Neutrophil (primary cell): Measurements from ENCODE around the gene FOXD1.

Experiments used
- H3K27ac ChIP-seq: fragments of 200-600 bp; sonication (generic); 2 replicates; pipeline ENCODE4 v1.5.1; 2016; ENCODE audit warnings: mild to moderate bottlenecking, moderate library complexity
- H3K27me3 ChIP-seq: fragments of 200-600 bp; sonication (generic); 2 replicates; pipeline ENCODE4 v1.6.0; 2016; ENCODE audit warnings: mild to moderate bottlenecking
- H3K36me3 ChIP-seq: fragments of 200-600 bp; sonication (generic); 2 replicates; pipeline ENCODE4 v1.5.1; 2017
- H3K4me1 ChIP-seq, 2 experiments: fragments of 200-600 bp in 1 of 2; sonication (generic) in 1 of 2; 1 replicate in 1 of 2; 2 replicates in 1 of 2; pipeline versions ENCODE4 v1.5.1 to v1.6.1; 2013 to 2016; ENCODE audit warnings: low read depth in 1 of 2, low read length in 1 of 2, mild to moderate bottlenecking in 1 of 2, moderate library complexity in 1 of 2; ENCODE audit not compliant: control insufficient read depth in 1 of 2, insufficient read depth in 1 of 2
- H3K4me3 ChIP-seq, 2 experiments: fragments of 200-600 bp in 1 of 2; sonication (generic) in 1 of 2; 1 replicate in 1 of 2; 2 replicates in 1 of 2; pipeline ENCODE4 v1.5.1; 2013 to 2016; ENCODE audit warnings: low read depth in 1 of 2, low read length in 1 of 2, mild to moderate bottlenecking in 1 of 2, moderate library complexity in 1 of 2
- H3K9me3 ChIP-seq: fragments of 200-600 bp; sonication (generic); 2 replicates; pipeline ENCODE4 v1.5.1; 2016
- CTCF ChIP-seq: fragments of 200-600 bp; sonication (generic); IDR thresholded peaks from 2 replicates; pipeline ENCODE4 v1.5.1; 2016; ENCODE audit warnings: antibody characterized with exemption

FOXD1 gene

GRCh38 chr5:73433982-73434342 lies 14.6 kb downstream of the FOXD1 start:
- H3K36me3 ChIP-seq = no peaks in the 10 kb centered on the region
- H3K27me3 ChIP-seq = peaks cover 100% of the 10 kb centered on the region
- no peak overlapping the region for H3K27ac ChIP-seq
- no peak overlapping the region for H3K4me3 ChIP-seq
- H3K9me3 ChIP-seq = no peaks in the 10 kb centered on the region
- TF ChIP-seq CTCF = no peak
- peaks cover 0 to 8% of the 10 kb centered on the region in 2 experiments for H3K4me1 ChIP-seq

DNA sequence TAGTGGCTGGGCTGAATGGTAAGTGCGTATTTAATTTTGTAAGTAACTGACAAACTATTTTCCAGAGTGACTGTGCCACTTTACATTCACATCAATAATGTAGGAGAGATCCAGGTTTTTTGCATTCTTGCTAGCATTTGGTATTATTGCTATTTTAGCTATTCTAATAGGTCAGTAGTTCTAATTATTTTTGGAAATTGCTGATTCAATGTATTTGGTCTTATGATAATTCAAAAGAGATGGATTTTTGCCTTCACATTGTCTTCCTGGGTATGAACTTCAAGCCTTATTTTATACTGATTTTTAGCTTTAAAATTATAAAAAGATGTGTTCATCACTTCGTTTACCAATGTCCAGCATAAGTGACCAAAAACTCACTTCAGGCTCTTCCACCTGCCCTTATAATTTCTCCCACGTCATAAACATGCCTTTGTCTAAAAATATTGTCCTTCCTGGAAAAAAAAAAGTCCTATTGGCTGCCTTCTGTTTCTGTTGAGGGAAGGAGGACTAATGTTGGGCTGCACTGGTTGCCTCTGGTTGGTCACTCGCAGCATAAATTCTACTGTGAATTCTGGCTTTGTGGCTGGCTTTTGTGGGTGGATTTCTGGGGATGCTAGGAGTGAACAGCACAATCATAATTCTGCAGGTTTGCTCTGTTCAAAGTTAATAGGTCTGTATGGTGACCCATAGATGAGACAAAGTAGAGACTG lies 15.2 kb downstream of the FOXD1 start:
- Histone ChIP-seq H3K9me3 (no peaks in the 10 kb centered on the region), H3K27me3 (peaks cover 100% of the 10 kb centered on the region), H3K27ac (no peak overlapping the region), H3K4me1 (peaks cover 0 to 8% of the 10 kb centered on the region in 2 experiments), H3K36me3 (no peaks in the 10 kb centered on the region), H3K4me3 (no peak overlapping the region)
- TF ChIP-seq CTCF = no peak

DNA sequence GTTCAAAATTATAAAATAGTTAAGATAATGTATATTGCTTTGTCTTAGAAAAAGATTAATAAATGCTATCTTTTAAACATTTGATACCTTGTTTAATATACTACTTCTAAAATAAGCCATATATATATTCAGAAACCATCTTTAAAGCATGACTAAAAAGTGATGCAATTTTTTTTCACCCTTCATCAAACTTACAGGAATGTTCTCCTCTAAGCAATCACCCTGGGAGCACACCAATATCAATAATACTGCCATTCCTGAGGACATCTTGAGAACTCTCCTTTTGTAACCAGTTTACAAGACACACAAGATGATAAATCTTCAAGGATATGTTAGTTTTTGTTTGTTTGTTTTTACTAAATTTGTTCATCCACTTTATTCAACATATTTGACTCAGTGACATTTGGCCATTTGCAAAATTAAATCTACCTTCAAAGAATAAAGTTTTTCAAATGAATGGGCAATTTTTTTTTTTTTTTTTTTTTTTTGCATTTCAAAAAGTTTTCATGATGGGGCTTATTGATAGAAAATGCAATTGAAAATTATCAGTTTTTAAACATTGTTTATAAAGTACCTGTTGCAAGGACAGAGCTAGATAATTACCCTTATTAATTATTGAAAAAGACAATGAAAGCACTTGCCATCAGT lies 17.2 kb downstream of the FOXD1 start:
- Histone ChIP-seq H3K4me3 (no peak overlapping the region), H3K4me1 (peaks cover 0 to under 1% of the 10 kb centered on the region in 2 experiments), H3K9me3 (no peaks in the 10 kb centered on the region), H3K36me3 (no peaks in the 10 kb centered on the region), H3K27me3 (peaks cover 100% of the 10 kb centered on the region), H3K27ac (no peak overlapping the region)
- no peak for TF ChIP-seq CTCF

DNA sequence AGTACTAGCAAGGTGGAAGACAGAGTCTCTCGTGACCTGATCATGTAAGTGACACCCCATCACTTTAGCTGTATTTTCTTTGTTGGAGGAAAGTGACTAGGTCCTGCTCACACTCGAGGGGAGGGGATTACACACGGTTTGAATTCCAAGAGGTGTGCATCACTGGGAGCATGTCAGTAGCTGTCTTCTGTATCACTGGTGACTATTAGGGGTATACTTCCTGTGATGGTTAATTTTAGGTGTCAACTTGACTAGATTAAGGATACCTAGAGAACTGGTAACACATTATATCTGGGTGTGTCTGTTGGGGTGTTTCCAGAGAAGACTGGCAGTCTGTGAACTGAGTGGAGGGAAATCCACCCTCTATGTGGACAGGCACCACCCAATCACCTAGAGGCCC lies 22.5 kb downstream of the FOXD1 start:
- no peak for TF ChIP-seq CTCF
- no peak overlapping the region for H3K27ac ChIP-seq
- H3K9me3 ChIP-seq = no peaks in the 10 kb centered on the region
- no peak overlapping the region for H3K4me3 ChIP-seq
- H3K27me3 ChIP-seq = peaks cover 100% of the 10 kb centered on the region
- H3K4me1 ChIP-seq = no peaks in the 10 kb centered on the region
- no peaks in the 10 kb centered on the region for H3K36me3 ChIP-seq

- Histone ChIP-seq H3K27ac (no peak overlapping the region), H3K27me3 (peaks cover 100% of the 10 kb centered on the region), H3K4me3 (no peak overlapping the region), H3K36me3 (no peaks in the 10 kb centered on the region), H3K9me3 (no peaks in the 10 kb centered on the region), H3K4me1 (no peaks in the 10 kb centered on the region)
- no peak for TF ChIP-seq CTCF
Measured at GRCh38 chr5:73424556-73424977, 24.0 kb downstream of the FOXD1 start.
